ENCODE results near the gene CDH5.

Gene CDH5

DNA sequence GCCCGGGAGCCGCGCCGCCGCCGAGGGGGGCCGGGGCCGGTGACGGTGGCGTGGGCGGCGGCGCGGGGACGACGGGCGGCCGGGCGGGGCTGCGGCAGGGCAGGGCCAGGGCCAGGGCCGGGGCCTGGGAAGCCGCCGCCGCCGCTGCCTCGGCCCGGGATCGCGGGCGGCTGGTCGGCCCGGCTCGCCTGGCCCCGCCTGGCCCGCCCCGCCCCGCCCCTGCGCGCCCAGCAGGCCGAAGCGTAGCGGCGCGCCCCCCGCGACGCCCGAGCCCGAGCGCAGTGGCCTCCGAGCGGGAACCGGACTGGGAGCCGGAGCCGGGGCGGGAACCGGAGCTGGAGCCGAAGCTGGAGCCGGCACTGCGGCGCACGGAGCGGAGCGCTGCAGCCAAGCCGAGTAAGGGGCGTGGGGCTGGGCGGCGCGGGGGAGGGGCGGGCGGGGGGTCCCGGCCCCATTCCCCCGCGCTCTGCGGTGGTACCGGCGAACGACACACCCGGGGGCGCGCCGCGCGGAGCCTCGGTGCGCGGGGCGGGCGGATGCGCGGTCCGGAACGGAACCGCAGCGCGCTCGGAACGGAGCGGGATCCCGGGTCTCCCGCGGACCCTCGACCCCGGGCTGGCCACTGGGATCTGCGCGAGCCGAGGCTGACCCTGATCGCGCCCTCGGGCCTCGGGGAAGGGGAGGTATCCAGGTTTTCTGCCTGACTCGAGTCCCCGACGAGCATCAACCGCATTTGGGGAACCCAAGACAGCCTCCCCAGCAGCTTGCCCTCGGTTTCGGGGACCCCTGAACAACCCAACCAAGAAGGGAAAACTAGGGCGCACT is 60.8 kb downstream of the CDH5 start, which contains the start of gene BEAN1:
TSS of gene BEAN1 (plus strand) at position 260 of the 825 bp plus-strand sequence. CDS start 10,382 bp downstream, outside the sequence.
- no peak for DNase-seq (ENCODE audit: low read depth, low spot score)
- no peak within 1 kb of the TSS for H3K4me3 ChIP-seq (ENCODE audit: low read length)

DNA sequence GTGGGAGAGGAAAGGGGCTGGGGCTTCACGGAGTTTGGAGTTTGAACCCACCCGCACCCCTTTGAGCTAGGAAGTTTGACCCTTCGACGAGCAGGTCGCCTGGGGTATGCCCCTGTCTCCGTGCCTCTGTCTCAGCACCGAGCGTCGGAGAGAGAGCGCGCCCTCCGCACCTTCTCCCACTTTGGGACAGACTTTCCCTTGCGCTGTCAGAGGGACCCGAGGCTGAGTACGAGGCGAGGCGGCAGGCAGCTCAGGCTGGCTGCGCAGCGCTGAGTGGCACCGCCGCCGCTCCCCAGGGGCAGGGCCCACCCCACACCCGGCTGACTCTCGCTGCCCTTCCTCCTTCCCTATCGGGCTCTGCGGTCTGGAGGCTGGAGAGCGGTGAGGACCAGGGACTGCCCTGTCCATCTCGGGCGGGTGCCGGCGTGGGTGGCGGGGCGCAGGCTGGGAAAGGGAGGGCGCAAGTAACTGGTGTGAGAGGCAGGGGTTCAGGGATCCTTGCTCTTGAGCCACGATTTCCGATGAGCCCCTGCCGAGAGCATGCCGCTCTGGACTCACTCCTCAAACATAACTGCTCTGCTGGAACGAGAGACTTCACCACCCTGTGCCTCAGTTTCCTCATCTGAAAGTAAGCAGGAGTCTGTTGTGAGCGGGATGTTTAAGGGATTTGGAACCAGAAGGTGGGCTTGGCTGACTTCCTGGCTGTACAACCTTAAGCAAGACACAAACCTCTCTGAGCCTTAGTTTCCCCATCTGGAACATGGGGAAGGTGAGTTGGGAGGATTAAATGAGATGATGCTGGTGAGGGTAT is 61.6 kb downstream of the CDH5 start:
- DNase-seq (ENCODE audit: low read depth, low spot score) = no peak

DNA sequence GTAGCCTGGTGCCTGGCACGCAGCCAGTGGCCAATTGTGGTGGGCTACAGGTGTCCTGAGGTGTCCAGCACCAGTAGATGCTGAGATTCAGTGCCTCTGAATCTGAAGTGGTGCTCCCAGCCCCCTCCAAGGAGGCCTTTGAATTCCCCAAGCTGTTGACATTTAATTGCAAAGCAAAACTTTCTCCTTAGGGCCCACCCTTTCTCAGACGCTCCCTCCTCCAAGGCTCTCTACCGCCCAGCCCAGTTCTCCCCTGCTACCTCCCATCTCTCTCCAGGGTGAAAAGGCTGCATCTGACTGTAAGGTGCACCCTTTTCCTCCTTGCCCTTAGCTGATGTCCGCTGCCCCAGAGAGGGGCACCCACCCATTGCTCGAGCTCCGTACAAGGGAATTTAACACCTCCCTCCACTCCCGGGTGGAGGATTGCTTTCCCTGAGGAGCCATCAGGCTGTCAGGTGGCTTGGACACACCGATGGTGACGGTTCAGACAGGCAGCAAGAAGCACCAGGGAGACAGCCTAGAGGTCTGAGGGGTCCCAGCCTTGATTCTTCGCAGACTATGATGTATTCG is 62.3 kb downstream of the CDH5 start:
- no peak for DNase-seq (ENCODE audit: low read depth, low spot score)
- H3K4me3 ChIP-seq (ENCODE audit: low read length) = no peak overlapping the region

More for the DNA sequence above, 61.6 kb downstream of the CDH5 start:
- H3K4me3 ChIP-seq (ENCODE audit: low read length) = no peak overlapping the region

- no peak for DNase-seq (ENCODE audit: low read depth, low spot score)
- no peak overlapping the region for H3K4me3 ChIP-seq (ENCODE audit: low read length)
Measured at GRCh38 chr16:66429290-66429962, 62.9 kb downstream of the CDH5 start.

- H3K4me3 ChIP-seq (ENCODE audit: low read length) = no peak overlapping the region
Measured at GRCh38 chr16:66430214-66430613, 63.7 kb downstream of the CDH5 start.

GRCh38 chr16:66431760-66432159 is 65.3 kb downstream of the CDH5 start:
- DNase-seq (ENCODE audit: low read depth, low spot score) = no peak
- H3K4me3 ChIP-seq (ENCODE audit: low read length) = no peak overlapping the region

More at GRCh38 chr16:66430214-66430613, 63.7 kb downstream of the CDH5 start:
- DNase-seq (ENCODE audit: low read depth, low spot score) = no peak

GRCh38 chr16:66432429-66432828 is 65.9 kb downstream of the CDH5 start:
- DNase-seq (ENCODE audit: low read depth, low spot score) = no peak
- no peak overlapping the region for H3K4me3 ChIP-seq (ENCODE audit: low read length)

- DNase-seq (ENCODE audit: low read depth, low spot score) = no peak
- H3K4me3 ChIP-seq (ENCODE audit: low read length) = no peak overlapping the region
Measured at GRCh38 chr16:66434619-66435430, 68.3 kb downstream of the CDH5 start.

DNA sequence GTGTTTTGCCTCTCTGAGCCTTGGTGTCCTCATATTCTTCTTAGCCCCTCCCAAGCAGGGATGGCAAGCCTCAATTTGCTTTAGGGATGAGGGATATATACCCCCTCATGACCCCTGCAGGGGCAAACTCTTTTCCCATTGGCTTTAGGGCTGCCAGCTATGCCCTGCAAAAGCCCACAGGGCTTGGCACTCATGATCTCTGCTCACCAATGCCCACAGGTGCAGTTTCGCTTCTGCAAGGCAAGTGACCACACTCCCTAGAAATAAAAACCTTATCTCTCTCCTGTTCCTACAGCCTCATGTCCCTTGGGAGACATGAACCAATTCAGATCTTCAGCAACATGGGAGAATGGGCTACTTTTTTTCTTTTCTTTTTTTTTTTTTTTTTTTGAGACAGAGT is 69.4 kb downstream of the CDH5 start:
- DNase-seq (ENCODE audit: low read depth, low spot score) = no peak
- no peak overlapping the region for H3K4me3 ChIP-seq (ENCODE audit: low read length)

GRCh38 chr16:66437391-66437945 is 71.0 kb downstream of the CDH5 start:
- no peak overlapping the region for H3K4me3 ChIP-seq (ENCODE audit: low read length)
- DNase-seq (ENCODE audit: low read depth, low spot score) = no peak

DNA sequence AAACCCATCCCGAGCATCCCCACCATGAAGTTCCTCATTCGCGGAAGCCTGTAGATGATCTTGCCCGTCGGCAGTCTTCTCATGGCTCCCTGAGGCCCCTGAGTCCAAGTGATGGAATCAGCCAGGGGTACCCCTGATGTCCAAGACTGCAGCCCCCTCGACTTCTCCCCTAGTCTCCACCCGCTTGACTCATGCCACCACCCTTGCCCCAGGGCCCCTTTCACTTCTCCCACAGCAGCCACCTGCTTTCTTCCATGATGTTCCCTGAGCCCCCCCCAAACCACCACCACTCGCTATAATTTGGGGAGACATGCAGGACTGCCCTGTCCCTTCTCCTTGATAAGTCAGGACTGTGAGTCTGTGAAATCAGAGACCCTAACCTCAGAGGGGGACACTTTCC is 72.0 kb downstream of the CDH5 start:
- no peak for DNase-seq (ENCODE audit: low read depth, low spot score)
- H3K4me3 ChIP-seq (ENCODE audit: low read length) = no peak overlapping the region

- no peak for DNase-seq (ENCODE audit: low read depth, low spot score)
- no peak overlapping the region for H3K4me3 ChIP-seq (ENCODE audit: low read length)
Measured at GRCh38 chr16:66439051-66439730, 72.7 kb downstream of the CDH5 start.

DNA sequence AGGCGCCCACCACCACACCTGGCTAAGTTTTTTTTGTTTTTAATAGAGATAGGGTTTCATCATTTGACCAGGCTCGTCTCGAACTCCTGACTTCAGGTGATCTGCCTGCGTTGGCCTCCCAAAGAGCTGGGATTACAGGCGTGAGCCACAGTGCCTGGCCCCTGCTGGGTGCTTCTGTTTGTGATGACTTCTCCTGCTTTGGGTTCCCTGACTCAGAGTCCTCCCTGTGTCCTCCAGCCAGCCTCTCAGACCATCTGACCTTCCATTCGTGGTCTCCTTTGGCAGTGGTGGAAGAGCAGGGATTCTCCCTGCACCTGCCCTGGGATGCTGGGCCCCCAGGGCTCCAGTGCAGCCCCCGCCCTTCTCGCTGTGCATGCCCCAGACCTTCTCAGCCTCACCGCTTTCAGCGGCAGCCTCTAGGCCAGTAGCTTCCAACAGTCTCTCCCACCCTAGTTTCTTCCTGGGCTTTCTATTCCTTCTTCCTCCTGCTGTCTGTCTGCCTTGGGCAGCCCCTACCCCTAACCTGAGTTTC is 73.8 kb downstream of the CDH5 start:
- DNase-seq (ENCODE audit: low read depth, low spot score) = no peak
- H3K4me3 ChIP-seq (ENCODE audit: low read length) = no peak overlapping the region

- H3K4me3 ChIP-seq (ENCODE audit: low read length) = no peak overlapping the region
- no peak for DNase-seq (ENCODE audit: low read depth, low spot score)
Measured at GRCh38 chr16:66440970-66441369, 74.5 kb downstream of the CDH5 start.

- H3K4me3 ChIP-seq (ENCODE audit: low read length) = no peak overlapping the region
- DNase-seq (ENCODE audit: low read depth, low spot score) = no peak
Measured at GRCh38 chr16:66441586-66442375, 75.3 kb downstream of the CDH5 start.

- H3K4me3 ChIP-seq (ENCODE audit: low read length) = no peak overlapping the region
- DNase-seq (ENCODE audit: low read depth, low spot score) = no peak
Measured at GRCh38 chr16:66442502-66443268, 76.2 kb downstream of the CDH5 start.
